ENCODE data around the gene PPP4R3A. TPM values are rescaled to one million over a fixed set of nuclear protein-coding genes. Genes with fewer than 3 reads are reported as not detected.
"Not testable (repeated sequence)": the region's sequence is repeated elsewhere in the genome, so short reads cannot be mapped to it uniquely, and the experiment has no call there.

The PPP4R3A gene
- polyA plus RNA-seq, 1 donor (not counting 4 experiments of a cell fraction or from before 2014, with no cell fraction given): 53.8 TPM

- H3K79me2 ChIP-seq (ENCODE audit: control insufficient read depth, insufficient read depth, low read length); H3K4me3 ChIP-seq (ENCODE audit: control insufficient read depth in 2 of 3, extremely low read depth in 1 of 3, insufficient read depth in 2 of 3, low read depth in 1 of 3, low read length in 3 of 3); H4K20me1 ChIP-seq (ENCODE audit: control insufficient read depth, extremely low read depth, insufficient read depth, low read length); H3K27ac ChIP-seq (ENCODE audit: control insufficient read depth, insufficient read depth, low read length); DNase-seq (ENCODE audit: low read depth, low spot score); H3K9me3 ChIP-seq (ENCODE audit: control insufficient read depth, low read depth, low read length); H3K27me3 ChIP-seq (ENCODE audit: control insufficient read depth, extremely low read depth, insufficient read depth, low read length); H2AFZ ChIP-seq (ENCODE audit: control insufficient read depth, low read length); dilution Hi-C loops (cut with MboI; ENCODE audit: extremely low pct_ligation_motif_present, low sequenced_read_pairs); H3K9ac ChIP-seq (ENCODE audit: control insufficient read depth, extremely low read depth, insufficient read depth, low read length); H3K4me1 ChIP-seq (ENCODE audit: control insufficient read depth, extremely low read depth, insufficient read depth, low read length); H3K4me2 ChIP-seq (ENCODE audit: control insufficient read depth, extremely low read depth, insufficient read depth, low read depth, low read length); H3K36me3 ChIP-seq (ENCODE audit: control insufficient read depth in 2 of 2, extremely low read depth in 1 of 2, insufficient read depth in 2 of 2, low read length in 2 of 2); FAIRE-seq; H3K9me1 ChIP-seq (ENCODE audit: control insufficient read depth, extremely low read depth, insufficient read depth, low read length): not testable (repeated sequence)
Observed at GRCh38 chr14:91425531-91425944, 84.6 kb downstream of the PPP4R3A start.

GRCh38 chr14:91424813-91425530, 85.1 kb downstream of the PPP4R3A start:
- H3K4me2 ChIP-seq (ENCODE audit: control insufficient read depth, extremely low read depth, insufficient read depth, low read depth, low read length): no peak overlapping the region
- DNase-seq (ENCODE audit: low read depth, low spot score): no peak
- no peaks in the 10 kb centered on the region for H3K79me2 ChIP-seq (ENCODE audit: control insufficient read depth, insufficient read depth, low read length)
- H4K20me1 ChIP-seq (ENCODE audit: control insufficient read depth, extremely low read depth, insufficient read depth, low read length): no peaks in the 10 kb centered on the region
- TF ChIP-seq EZH2 (IDR thresholded peaks at IDR 0.05; ENCODE audit: low read length): no peak
- no peak for TF ChIP-seq CTCF (optimal IDR thresholded peaks at IDR 0.05 in 1 of 3, IDR thresholded peaks at IDR 0.05 in 1 of 3, conservative IDR thresholded peaks at IDR 0.05 in 1 of 3; ENCODE audit: extremely low read depth in 1 of 3, insufficient read depth in 2 of 3, low read length in 3 of 3)
- no peak for FAIRE-seq
- H3K36me3 ChIP-seq (ENCODE audit: control insufficient read depth in 2 of 2, extremely low read depth in 1 of 2, insufficient read depth in 2 of 2, low read length in 2 of 2): no peaks in the 10 kb centered on the region
- no peaks in the 10 kb centered on the region for H3K27me3 ChIP-seq (ENCODE audit: control insufficient read depth, extremely low read depth, insufficient read depth, low read length)
- H3K9me1 ChIP-seq (ENCODE audit: control insufficient read depth, extremely low read depth, insufficient read depth, low read length): no peaks in the 10 kb centered on the region
- no peak overlapping the region for H3K27ac ChIP-seq (ENCODE audit: control insufficient read depth, insufficient read depth, low read length)
- no peak overlapping the region for H2AFZ ChIP-seq (ENCODE audit: control insufficient read depth, low read length)
- H3K4me3 ChIP-seq (ENCODE audit: control insufficient read depth in 2 of 3, extremely low read depth in 1 of 3, insufficient read depth in 2 of 3, low read depth in 1 of 3, low read length in 3 of 3): no peak overlapping the region
- H3K4me1 ChIP-seq (ENCODE audit: control insufficient read depth, extremely low read depth, insufficient read depth, low read length): no peaks in the 10 kb centered on the region
- dilution Hi-C loops (cut with MboI; ENCODE audit: extremely low pct_ligation_motif_present, low sequenced_read_pairs): no loop called here
- H3K9ac ChIP-seq (ENCODE audit: control insufficient read depth, extremely low read depth, insufficient read depth, low read length): no peak overlapping the region
- no peaks in the 10 kb centered on the region for H3K9me3 ChIP-seq (ENCODE audit: control insufficient read depth, low read depth, low read length)

DNA sequence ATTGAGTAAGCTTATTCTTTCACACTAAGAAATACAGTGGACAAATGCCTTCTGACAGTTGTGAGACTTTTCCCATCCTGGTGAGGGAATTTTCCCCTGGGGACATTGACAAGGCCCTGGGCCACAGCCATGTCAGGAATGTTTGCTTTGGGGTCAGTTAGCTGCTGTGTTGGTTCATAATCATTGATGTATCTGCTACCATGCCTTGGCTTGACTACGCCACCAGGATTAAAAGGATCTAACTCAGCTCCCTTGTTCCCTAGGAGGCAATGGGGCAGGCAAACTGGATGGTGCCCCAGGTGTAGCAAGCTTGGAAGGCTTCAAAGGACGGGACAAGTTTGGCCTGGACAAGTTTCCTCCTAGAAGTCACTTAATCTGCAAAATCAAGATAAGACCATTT, 89.4 kb downstream of the PPP4R3A start:
- no peaks in the 10 kb centered on the region for H3K9me3 ChIP-seq (ENCODE audit: control insufficient read depth, low read depth, low read length)
- no peaks in the 10 kb centered on the region for H4K20me1 ChIP-seq (ENCODE audit: control insufficient read depth, extremely low read depth, insufficient read depth, low read length)
- H3K27me3 ChIP-seq (ENCODE audit: control insufficient read depth, extremely low read depth, insufficient read depth, low read length): no peaks in the 10 kb centered on the region
- H3K9ac ChIP-seq (ENCODE audit: control insufficient read depth, extremely low read depth, insufficient read depth, low read length): no peak overlapping the region
- no peak for TF ChIP-seq CTCF (optimal IDR thresholded peaks at IDR 0.05 in 1 of 3, IDR thresholded peaks at IDR 0.05 in 1 of 3, conservative IDR thresholded peaks at IDR 0.05 in 1 of 3; ENCODE audit: extremely low read depth in 1 of 3, insufficient read depth in 2 of 3, low read length in 3 of 3)
- TF ChIP-seq EZH2 (IDR thresholded peaks at IDR 0.05; ENCODE audit: low read length): no peak
- no peak overlapping the region for H3K4me3 ChIP-seq (ENCODE audit: control insufficient read depth in 2 of 3, extremely low read depth in 1 of 3, insufficient read depth in 2 of 3, low read depth in 1 of 3, low read length in 3 of 3)
- peaks cover 20% of the 10 kb centered on the region for H3K4me1 ChIP-seq (ENCODE audit: control insufficient read depth, extremely low read depth, insufficient read depth, low read length)
- FAIRE-seq (no peak), DNase-seq (ENCODE audit: low read depth, low spot score) (no peak)
- no peaks in the 10 kb centered on the region for H3K9me1 ChIP-seq (ENCODE audit: control insufficient read depth, extremely low read depth, insufficient read depth, low read length)
- no peak overlapping the region for H3K4me2 ChIP-seq (ENCODE audit: control insufficient read depth, extremely low read depth, insufficient read depth, low read depth, low read length)
- H3K36me3 ChIP-seq (ENCODE audit: control insufficient read depth in 2 of 2, extremely low read depth in 1 of 2, insufficient read depth in 2 of 2, low read length in 2 of 2): no peaks in the 10 kb centered on the region
- H3K79me2 ChIP-seq (ENCODE audit: control insufficient read depth, insufficient read depth, low read length): no peaks in the 10 kb centered on the region
- dilution Hi-C loops (cut with MboI; ENCODE audit: extremely low pct_ligation_motif_present, low sequenced_read_pairs): no loop called here
- no peak overlapping the region for H3K27ac ChIP-seq (ENCODE audit: control insufficient read depth, insufficient read depth, low read length)
- no peak overlapping the region for H2AFZ ChIP-seq (ENCODE audit: control insufficient read depth, low read length)

Data from keratinocyte (primary cell).